Endothelial cell of umbilical vein (primary cell): ENCODE results near the gene KLF13. TPM values are rescaled to one million over a fixed set of nuclear protein-coding genes. Genes with fewer than 3 reads are reported as not detected.

ENCODE experiments used
- BruUV-seq: library from RNA; stranded (reverse); fragments of 400-500 nt; replicated peaks from 2 replicates; lab custom pipeline; 2021; lab: Mats Ljungman, UMichigan
- CTCF ChIA-PET: fragments of 300-600, 350-600 bp; sonication (Branson Sonifier 250); formaldehyde crosslinking; loops from one replicate; lab custom pipeline; 2021; ENCODE audit warnings: antibody characterized with exemption, inconsistent platforms; lab: Charles Lee
- POLR2A ChIA-PET: fragments of 300-600, 350-600 bp; sonication (Branson Sonifier 250); formaldehyde crosslinking; loops from one replicate; lab custom pipeline; 2021; ENCODE audit warnings: antibody characterized with exemption, inconsistent platforms; lab: Charles Lee
- DNase-seq: peaks from one replicate; pipeline ENCODE4 v3.0.0-alpha.2; 2011; ENCODE audit warnings: low read depth, low spot score
- FAIRE-seq: peaks from 2 replicates; lab custom pipeline; 2011; peaks lifted over from hg19 to GRCh38; lab: Jason Lieb, UNC
- H2AFZ ChIP-seq: 2 replicates; pipeline ENCODE4 v1.6.0; 2012; ENCODE audit warnings: low read depth, low read length, control low read depth, inconsistent platforms
- H3K27ac ChIP-seq: 2 replicates; pipeline ENCODE4 v1.5.1; 2011; ENCODE audit warnings: low read depth, mild to moderate bottlenecking, control low read depth, low read length, moderate library complexity; ENCODE audit not compliant: insufficient read depth
- H3K27me3 ChIP-seq, 2 experiments: 2 replicates each; pipeline versions ENCODE4 v1.6.0 to v1.6.1; 2011; ENCODE audit warnings: low read length in 2 of 2, mixed read lengths in 1 of 2; ENCODE audit not compliant: control insufficient read depth in 2 of 2, insufficient read depth in 2 of 2
- H3K36me3 ChIP-seq, 2 experiments: 2 replicates in 1 of 2; 3 replicates in 1 of 2; pipeline ENCODE4 v1.5.1; 2011; ENCODE audit warnings: low read length in 2 of 2, mild to moderate bottlenecking in 1 of 2, moderate library complexity in 1 of 2; ENCODE audit not compliant: control insufficient read depth in 2 of 2, insufficient read depth in 2 of 2; ENCODE audit errors: extremely low read depth in 1 of 2
- H3K4me1 ChIP-seq: 3 replicates; pipeline ENCODE4 v1.5.1; 2011; ENCODE audit warnings: mild to moderate bottlenecking, low read length; ENCODE audit not compliant: control insufficient read depth, insufficient read depth; ENCODE audit errors: extremely low read depth
- H3K4me2 ChIP-seq: 2 replicates; pipeline ENCODE4 v1.6.1; 2011; ENCODE audit warnings: low read length, control low read depth, mixed read lengths; ENCODE audit not compliant: insufficient read depth
- H3K4me3 ChIP-seq, 3 experiments: fragments of 200-600 bp in 1 of 3; sonication (generic), shearing (Covaris generic) in 1 of 3; replicated peaks in 1 of 3; 2 replicates each; pipeline ENCODE4 v1.5.1; 2011 to 2016; ENCODE audit warnings: control low read depth in 3 of 3, low read length in 3 of 3, mild to moderate bottlenecking in 2 of 3, inconsistent platforms in 1 of 3, low read depth in 1 of 3, moderate library complexity in 1 of 3; ENCODE audit not compliant: insufficient read depth in 1 of 3
- H3K79me2 ChIP-seq: 2 replicates; pipeline ENCODE4 v1.6.0; 2012; ENCODE audit warnings: low read length, inconsistent platforms; ENCODE audit not compliant: control insufficient read depth, insufficient read depth
- H3K9ac ChIP-seq: replicated peaks from 2 replicates; pipeline ENCODE3; 2011; ENCODE audit warnings: low read length, control low read depth; ENCODE audit not compliant: insufficient read depth; ENCODE audit errors: extremely low read depth
- H3K9me1 ChIP-seq: replicated peaks from 3 replicates; pipeline ENCODE4 v1.6.0; 2011; ENCODE audit warnings: mild to moderate bottlenecking, low read length; ENCODE audit not compliant: control insufficient read depth, insufficient read depth; ENCODE audit errors: extremely low read depth
- H3K9me3 ChIP-seq: replicated peaks from 2 replicates; pipeline ENCODE4 v1.5.1; 2012; ENCODE audit warnings: low read length, inconsistent platforms; ENCODE audit not compliant: control insufficient read depth, insufficient read depth
- H4K20me1 ChIP-seq: replicated peaks from 2 replicates; pipeline ENCODE3; 2011; ENCODE audit warnings: mild to moderate bottlenecking, low read length; ENCODE audit not compliant: control insufficient read depth, insufficient read depth; ENCODE audit errors: extremely low read depth
- EZH2 ChIP-seq: IDR thresholded peaks from 2 replicates; pipeline ENCODE4 v1.6.1; 2012; ENCODE audit warnings: borderline replicate concordance, low read depth, mild to moderate bottlenecking, moderate library complexity, low read length, inconsistent platforms; ENCODE audit not compliant: severe bottlenecking
- FOS ChIP-seq: IDR thresholded peaks from 2 replicates; pipeline ENCODE4 v1.6.1; 2011; ENCODE audit warnings: mild to moderate bottlenecking, low read length, moderate library complexity, borderline replicate concordance; ENCODE audit not compliant: insufficient read depth
- GATA2 ChIP-seq: IDR thresholded peaks from 2 replicates; pipeline ENCODE4 v1.7.0; 2011; ENCODE audit warnings: low read depth, mild to moderate bottlenecking, moderate library complexity, mixed read lengths, low read length; ENCODE audit not compliant: insufficient read length, insufficient read depth
- JUN ChIP-seq: IDR thresholded peaks from 2 replicates; pipeline ENCODE4 v1.6.1; 2011; ENCODE audit warnings: borderline replicate concordance, low read depth; ENCODE audit not compliant: insufficient read length, insufficient read depth
- MAX ChIP-seq: IDR thresholded peaks from 2 replicates; pipeline ENCODE4 v1.6.1; 2011; ENCODE audit not compliant: insufficient read depth, insufficient read length
- MYC ChIP-seq: IDR thresholded peaks from one replicate; pipeline ENCODE4 v1.6.1; 2011; ENCODE audit warnings: mild to moderate bottlenecking, low read depth, low read length
- POLR2A ChIP-seq: IDR thresholded peaks from 2 replicates; pipeline ENCODE4 v1.6.1; 2012; ENCODE audit warnings: low read depth, mild to moderate bottlenecking, control low read depth, low read length
- POLR2AphosphoS5 ChIP-seq: IDR thresholded peaks from 2 replicates; pipeline ENCODE4 v1.6.1; 2012; ENCODE audit warnings: low read depth, mild to moderate bottlenecking, control low read depth, low read length, moderate library complexity; ENCODE audit not compliant: insufficient read depth
- dilution Hi-C: fragments of 300-500 bp; cut with MboI; formaldehyde crosslinking; loops from one replicate; pipeline ENCODE4 v1.15.0; 2019; ENCODE audit warnings: low sequenced_read_pairs; ENCODE audit not compliant: extremely low pct_ligation_motif_present
- intact Hi-C: fragments of 100-400 bp; cut with micrococcal nuclease; formaldehyde crosslinking; loops from one replicate; pipeline ENCODE4 v1.10.0; 2022
- polyA plus RNA-seq, 4 experiments: library from polyadenylated mRNA; depleted of rRNA in 3 of 4; stranded (reverse) in 3 of 4; unstranded in 1 of 4; fragments of >200 nt; gene quantifications; 2 replicates each; pipeline versions ENCODE4 v1.2.1 to v1.2.3, GENCODE V29; 2011 to 2012; ENCODE audit warnings: missing spikeins in 1 of 4
- total RNA-seq: library from RNA; stranded (reverse); gene quantifications from 2 replicates; pipeline ENCODE4 v1.2.3, GENCODE V29; 2021
- TF ChIP-seq, protein P1 (sequence below), 2 donors: IDR thresholded peaks; 1 replicate in 1 of 2; 2 replicates in 1 of 2; pipeline ENCODE4 v1.5.1; 2011; ENCODE audit warnings: low read length in 2 of 2, mild to moderate bottlenecking in 2 of 2, moderate library complexity in 2 of 2, control low read depth in 1 of 2, inconsistent platforms in 1 of 2, low read depth in 1 of 2; ENCODE audit not compliant: insufficient read depth in 1 of 2; ENCODE audit errors: extremely low read depth in 1 of 2

The KLF13 gene
- total and polyA plus RNA-seq, 2 donors (not counting 3 experiments of a cell fraction or from before 2014, with no cell fraction given), result 10.1 to 31.9 TPM

DNA sequence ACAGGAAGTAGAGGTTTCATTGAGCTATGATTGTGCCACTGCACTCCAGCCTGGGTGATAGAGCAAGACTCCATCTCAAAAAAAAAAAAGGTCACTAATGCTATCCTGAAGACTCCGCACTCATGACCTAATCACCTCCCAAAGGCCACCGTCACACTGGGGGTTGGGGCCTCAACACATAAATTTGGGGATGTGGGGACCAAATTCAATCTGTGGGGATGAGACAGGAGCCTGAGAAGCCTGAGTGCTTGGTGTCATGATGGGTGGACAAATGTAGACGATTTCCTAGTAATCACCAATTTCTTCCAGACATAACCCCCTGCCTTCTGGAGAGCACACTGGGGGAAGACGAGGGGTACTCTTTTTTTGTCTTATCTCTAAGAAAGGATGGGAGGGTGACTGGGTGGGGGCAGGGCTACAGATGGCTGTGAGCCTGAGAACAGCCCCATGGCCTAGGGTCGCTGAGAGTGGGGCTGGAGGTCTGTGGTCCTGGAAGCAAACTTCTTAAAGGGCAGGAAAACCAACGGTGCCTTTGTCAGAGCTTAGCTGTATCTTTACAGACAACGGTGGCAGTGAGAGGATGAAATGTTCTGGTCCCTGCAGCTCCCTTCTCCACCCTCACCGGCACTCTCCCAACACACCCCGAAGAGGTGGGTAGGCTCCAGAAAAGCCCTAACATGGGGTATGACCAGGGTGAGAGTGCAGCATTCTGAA, 16.6 kb upstream of the KLF13 start:
- ChIA-PET CTCF (no interaction called here), POLR2A (no interaction called here)
- H2AFZ ChIP-seq, result no peak overlapping the region

More for the DNA sequence above, 16.6 kb upstream of the KLF13 start:
- Histone ChIP-seq H3K4me3 (no peak overlapping the region), H3K36me3 (no peaks in the 10 kb centered on the region), H3K9ac (no peak overlapping the region), H3K9me1 (no peaks in the 10 kb centered on the region), H3K9me3 (no peaks in the 10 kb centered on the region), H3K27me3 (no peaks in the 10 kb centered on the region), H3K27ac (no peak overlapping the region), H4K20me1 (no peaks in the 10 kb centered on the region), H3K4me1 (no peaks in the 10 kb centered on the region), H3K79me2 (no peaks in the 10 kb centered on the region), H3K4me2 (no peak overlapping the region)
- BruUV-seq, result no TSS peak
- FAIRE-seq, result no peak
- dilution Hi-C loops, result loop anchor here (25.0 kb wide), 1 partner anchor 98 kb away; no protein-coding TSS in a partner anchor
- no peak for TF ChIP-seq POLR2A
- no peak for TF ChIP-seq POLR2AphosphoS5
- TF ChIP-seq GATA2, result no peak
- TF ChIP-seq MYC, result no peak
- no peak for TF ChIP-seq JUN
- no peak for TF ChIP-seq EZH2
- TF ChIP-seq, protein P1, sequence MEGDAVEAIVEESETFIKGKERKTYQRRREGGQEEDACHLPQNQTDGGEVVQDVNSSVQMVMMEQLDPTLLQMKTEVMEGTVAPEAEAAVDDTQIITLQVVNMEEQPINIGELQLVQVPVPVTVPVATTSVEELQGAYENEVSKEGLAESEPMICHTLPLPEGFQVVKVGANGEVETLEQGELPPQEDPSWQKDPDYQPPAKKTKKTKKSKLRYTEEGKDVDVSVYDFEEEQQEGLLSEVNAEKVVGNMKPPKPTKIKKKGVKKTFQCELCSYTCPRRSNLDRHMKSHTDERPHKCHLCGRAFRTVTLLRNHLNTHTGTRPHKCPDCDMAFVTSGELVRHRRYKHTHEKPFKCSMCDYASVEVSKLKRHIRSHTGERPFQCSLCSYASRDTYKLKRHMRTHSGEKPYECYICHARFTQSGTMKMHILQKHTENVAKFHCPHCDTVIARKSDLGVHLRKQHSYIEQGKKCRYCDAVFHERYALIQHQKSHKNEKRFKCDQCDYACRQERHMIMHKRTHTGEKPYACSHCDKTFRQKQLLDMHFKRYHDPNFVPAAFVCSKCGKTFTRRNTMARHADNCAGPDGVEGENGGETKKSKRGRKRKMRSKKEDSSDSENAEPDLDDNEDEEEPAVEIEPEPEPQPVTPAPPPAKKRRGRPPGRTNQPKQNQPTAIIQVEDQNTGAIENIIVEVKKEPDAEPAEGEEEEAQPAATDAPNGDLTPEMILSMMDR (IDR thresholded peaks at IDR 0.05; ENCODE audit: extremely low read depth in 1 of 2, insufficient read depth in 1 of 2, low read depth in 1 of 2, low read length in 2 of 2), result no peak
- no peak for TF ChIP-seq FOS
- no peak for TF ChIP-seq MAX
- intact Hi-C loops, result no loop called here
- no peak for DNase-seq
